ENCODE results near the gene SELENOM. TPM values are rescaled to one million over a fixed set of nuclear protein-coding genes. Genes with fewer than 3 reads are reported as not detected.

The SELENOM gene
- total RNA-seq, 3 donors from 2014 or later (not counting 1 experiment from before 2014, with no cell fraction given), result 8.1 to 14.0 (median 10.6) TPM

DNA sequence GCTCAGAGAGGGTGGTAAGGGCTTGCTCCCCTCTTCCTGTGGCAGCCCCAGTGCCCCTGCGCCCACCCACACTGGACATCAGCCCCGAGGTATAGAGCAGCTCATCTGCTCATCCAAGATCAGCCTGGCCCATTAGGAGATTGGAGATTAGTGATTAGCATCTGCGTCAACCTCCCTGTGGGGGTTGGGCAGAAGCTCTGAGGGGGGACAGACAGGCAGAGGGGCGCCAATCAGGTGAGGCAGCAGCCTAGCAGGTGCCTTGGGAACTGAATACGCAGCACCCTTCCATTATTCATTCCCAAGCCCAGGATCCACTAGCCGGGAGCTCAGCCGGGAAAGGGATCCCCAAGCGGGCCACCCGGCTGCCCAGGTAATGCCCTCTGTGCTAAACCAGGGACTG is 15.2 kb downstream of the SELENOM start:
- no peaks in the 10 kb centered on the region for H3K36me3 Mint-ChIP-seq
- no peaks in the 10 kb centered on the region for H3K36me3 ChIP-seq (ENCODE audit: control insufficient read depth, insufficient read depth, low read length)
- no peaks in the 10 kb centered on the region for H3K27me3 ChIP-seq (ENCODE audit: control insufficient read depth, insufficient read depth, low read length)
- H3K27ac Mint-ChIP-seq, result no peak overlapping the region
- no peak overlapping the region for H3K27ac ChIP-seq (ENCODE audit: low read length)
- WGBS (ENCODE audit: insufficient coverage), result 94% methylated on average over 8 of the region's 9 CpGs
- TF ChIP-seq, protein P1, sequence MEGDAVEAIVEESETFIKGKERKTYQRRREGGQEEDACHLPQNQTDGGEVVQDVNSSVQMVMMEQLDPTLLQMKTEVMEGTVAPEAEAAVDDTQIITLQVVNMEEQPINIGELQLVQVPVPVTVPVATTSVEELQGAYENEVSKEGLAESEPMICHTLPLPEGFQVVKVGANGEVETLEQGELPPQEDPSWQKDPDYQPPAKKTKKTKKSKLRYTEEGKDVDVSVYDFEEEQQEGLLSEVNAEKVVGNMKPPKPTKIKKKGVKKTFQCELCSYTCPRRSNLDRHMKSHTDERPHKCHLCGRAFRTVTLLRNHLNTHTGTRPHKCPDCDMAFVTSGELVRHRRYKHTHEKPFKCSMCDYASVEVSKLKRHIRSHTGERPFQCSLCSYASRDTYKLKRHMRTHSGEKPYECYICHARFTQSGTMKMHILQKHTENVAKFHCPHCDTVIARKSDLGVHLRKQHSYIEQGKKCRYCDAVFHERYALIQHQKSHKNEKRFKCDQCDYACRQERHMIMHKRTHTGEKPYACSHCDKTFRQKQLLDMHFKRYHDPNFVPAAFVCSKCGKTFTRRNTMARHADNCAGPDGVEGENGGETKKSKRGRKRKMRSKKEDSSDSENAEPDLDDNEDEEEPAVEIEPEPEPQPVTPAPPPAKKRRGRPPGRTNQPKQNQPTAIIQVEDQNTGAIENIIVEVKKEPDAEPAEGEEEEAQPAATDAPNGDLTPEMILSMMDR (IDR thresholded peaks at IDR 0.05), result no peak
- H3K27me3 Mint-ChIP-seq (ENCODE audit: low read depth in 2 of 2), result no peaks in the 10 kb centered on the region
- intact Hi-C loops (cut with micrococcal nuclease), result no loop called here
- no peak overlapping the region for H3K4me3 ChIP-seq (ENCODE audit: low read length)
- H3K9me3 Mint-ChIP-seq, result no peaks in the 10 kb centered on the region
- H3K4me3 Mint-ChIP-seq, result no peak overlapping the region
- peaks cover 6% of the 10 kb centered on the region for H3K4me1 ChIP-seq (ENCODE audit: control insufficient read depth, insufficient read depth, low read length)
- DNase-seq, result no peak
- peaks cover 0 to 4% of the 10 kb centered on the region in 2 donors for H3K4me1 Mint-ChIP-seq
- ATAC-seq, result no peak
- no peaks in the 10 kb centered on the region for H3K9me3 ChIP-seq (ENCODE audit: control insufficient read depth, insufficient read depth, low read length)

DNA sequence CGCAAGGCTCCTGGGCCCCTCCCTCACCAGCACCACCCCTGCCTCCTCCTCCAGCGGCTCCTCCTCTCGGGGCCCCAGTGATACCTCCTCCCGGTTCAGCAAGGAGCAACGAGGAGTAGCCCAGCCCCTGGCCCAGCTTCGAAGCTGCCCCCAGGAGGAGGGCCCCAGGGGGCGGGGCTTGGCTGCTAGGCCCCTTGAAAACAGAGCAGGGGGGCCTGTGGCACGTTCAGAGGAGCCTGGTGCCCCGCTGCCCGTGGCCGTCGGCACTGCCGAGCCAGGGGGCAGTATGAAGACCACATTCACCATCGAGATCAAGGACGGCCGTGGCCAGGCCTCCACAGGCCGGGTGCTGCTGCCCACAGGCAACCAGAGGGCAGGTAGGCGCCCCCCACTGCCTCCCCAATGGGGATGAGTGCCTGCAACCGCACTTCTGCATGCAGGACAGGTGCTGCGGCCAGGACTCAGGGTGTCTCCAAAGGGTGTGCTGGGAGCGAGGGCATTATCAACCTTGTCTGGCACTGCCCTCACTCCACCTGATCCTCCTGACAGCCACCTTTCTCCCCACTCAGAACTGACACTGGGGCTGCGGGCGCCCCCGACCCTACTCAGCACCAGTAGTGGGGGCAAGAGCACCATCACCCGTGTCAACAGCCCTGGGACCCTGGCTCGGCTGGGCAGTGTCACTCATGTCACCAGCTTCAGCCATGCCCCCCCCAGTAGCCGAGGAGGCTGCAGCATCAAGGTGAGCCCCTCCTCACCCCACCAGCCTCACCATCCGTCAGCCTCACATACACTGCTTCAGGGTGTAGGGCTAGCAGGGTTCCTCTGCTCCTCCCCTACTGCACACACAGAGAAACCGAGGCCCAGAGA is 16.0 kb downstream of the SELENOM start:
- Mint-ChIP-seq H3K4me3 (no peak overlapping the region), H3K27ac (no peak overlapping the region), H3K9me3 (no peaks in the 10 kb centered on the region), H3K27me3 (ENCODE audit: low read depth in 2 of 2) (no peaks in the 10 kb centered on the region), H3K36me3 (no peaks in the 10 kb centered on the region), H3K4me1 (peaks cover 0 to 4% of the 10 kb centered on the region in 2 donors)
- intact Hi-C loops (cut with micrococcal nuclease), result no loop called here
- no peaks in the 10 kb centered on the region for H3K27me3 ChIP-seq (ENCODE audit: control insufficient read depth, insufficient read depth, low read length)
- DNase-seq (no peak), ATAC-seq (no peak)
- no peak overlapping the region for H3K4me3 ChIP-seq (ENCODE audit: low read length)
- H3K36me3 ChIP-seq (ENCODE audit: control insufficient read depth, insufficient read depth, low read length), result no peaks in the 10 kb centered on the region
- peaks cover 6% of the 10 kb centered on the region for H3K4me1 ChIP-seq (ENCODE audit: control insufficient read depth, insufficient read depth, low read length)
- no peak overlapping the region for H3K27ac ChIP-seq (ENCODE audit: low read length)
- H3K9me3 ChIP-seq (ENCODE audit: control insufficient read depth, insufficient read depth, low read length), result no peaks in the 10 kb centered on the region
- TF ChIP-seq, protein P1 (IDR thresholded peaks at IDR 0.05), result no peak
- WGBS (ENCODE audit: insufficient coverage), result 92% methylated on average over 29 of the region's 29 CpGs

DNA sequence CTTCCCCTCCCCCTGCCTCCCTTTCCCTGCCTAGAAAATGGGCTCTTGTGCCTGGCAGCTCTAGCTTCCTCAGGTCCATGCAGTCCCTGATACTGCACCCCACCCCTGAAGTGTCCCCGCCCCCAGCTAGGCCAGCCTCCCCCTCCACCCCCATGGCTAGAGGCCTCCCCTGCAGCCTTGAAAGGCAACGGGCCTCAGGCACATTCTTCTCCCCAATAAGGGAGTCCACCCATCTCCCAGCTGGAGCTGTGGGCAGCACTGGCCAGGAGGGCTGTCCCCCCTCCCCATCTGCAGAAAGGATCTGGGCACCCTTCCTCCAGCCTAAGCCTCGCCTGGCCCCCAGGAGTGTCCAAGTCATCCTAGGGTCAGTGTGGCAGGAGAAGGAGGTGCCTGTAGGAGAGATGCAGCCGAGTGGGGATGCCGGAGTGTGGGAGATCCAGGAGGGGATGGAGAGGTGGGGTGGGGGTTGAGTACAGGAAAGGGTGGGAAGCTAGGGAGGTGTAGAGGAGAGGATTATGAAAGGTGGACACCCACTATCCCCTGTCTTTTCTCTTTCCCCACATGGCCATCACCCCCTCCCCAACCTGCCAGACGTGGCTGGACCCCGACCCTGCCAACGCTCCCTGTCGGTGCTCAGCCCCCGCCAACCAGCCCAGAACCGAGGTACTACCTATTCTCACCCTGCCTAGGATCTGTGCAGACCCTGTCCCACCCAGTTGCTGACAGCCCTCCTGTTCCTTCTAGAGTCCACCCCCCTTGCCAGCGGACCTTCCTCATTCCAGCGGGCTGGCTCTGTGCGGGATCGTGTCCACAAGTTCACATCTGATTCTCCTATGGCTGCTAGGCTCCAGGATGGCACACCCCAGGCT is 16.9 kb downstream of the SELENOM start:
- ATAC-seq, result no peak
- Histone ChIP-seq H3K36me3 (ENCODE audit: control insufficient read depth, insufficient read depth, low read length) (no peaks in the 10 kb centered on the region), H3K27me3 (ENCODE audit: control insufficient read depth, insufficient read depth, low read length) (no peaks in the 10 kb centered on the region), H3K9me3 (ENCODE audit: control insufficient read depth, insufficient read depth, low read length) (no peaks in the 10 kb centered on the region), H3K27ac (ENCODE audit: low read length) (no peak overlapping the region), H3K4me3 (ENCODE audit: low read length) (no peak overlapping the region), H3K4me1 (ENCODE audit: control insufficient read depth, insufficient read depth, low read length) (peaks cover 9% of the 10 kb centered on the region)
- peaks cover 0 to under 1% of the 10 kb centered on the region in 2 donors for H3K4me1 Mint-ChIP-seq
- TF ChIP-seq, protein P1 (IDR thresholded peaks at IDR 0.05), result no peak
- H3K9me3 Mint-ChIP-seq, result no peaks in the 10 kb centered on the region
- H3K4me3 Mint-ChIP-seq, result no peak overlapping the region
- intact Hi-C loops (cut with micrococcal nuclease), result no loop called here
- DNase-seq, result no peak
- no peaks in the 10 kb centered on the region for H3K36me3 Mint-ChIP-seq
- no peak overlapping the region for H3K27ac Mint-ChIP-seq
- 96% methylated on average over 14 of the region's 15 CpGs for WGBS (ENCODE audit: insufficient coverage)
- H3K27me3 Mint-ChIP-seq (ENCODE audit: low read depth in 2 of 2), result no peaks in the 10 kb centered on the region

Measured in natural killer cell (primary cell).